Astrocyte (in vitro differentiated cells and primary cell): ENCODE results near the gene FAM76B.

ENCODE experiments used
- EZH2 ChIP-seq: IDR thresholded peaks from 2 replicates; pipeline ENCODE4 v1.6.1; 2012; ENCODE audit warnings: mild to moderate bottlenecking, low read length, inconsistent platforms; ENCODE audit not compliant: insufficient read depth
- TF ChIP-seq, protein P1 (sequence below): IDR thresholded peaks from 2 replicates; pipeline ENCODE4 v1.5.1; 2011; ENCODE audit warnings: low read depth, mild to moderate bottlenecking, inconsistent platforms, low read length, moderate library complexity; ENCODE audit not compliant: insufficient read depth

DNA sequence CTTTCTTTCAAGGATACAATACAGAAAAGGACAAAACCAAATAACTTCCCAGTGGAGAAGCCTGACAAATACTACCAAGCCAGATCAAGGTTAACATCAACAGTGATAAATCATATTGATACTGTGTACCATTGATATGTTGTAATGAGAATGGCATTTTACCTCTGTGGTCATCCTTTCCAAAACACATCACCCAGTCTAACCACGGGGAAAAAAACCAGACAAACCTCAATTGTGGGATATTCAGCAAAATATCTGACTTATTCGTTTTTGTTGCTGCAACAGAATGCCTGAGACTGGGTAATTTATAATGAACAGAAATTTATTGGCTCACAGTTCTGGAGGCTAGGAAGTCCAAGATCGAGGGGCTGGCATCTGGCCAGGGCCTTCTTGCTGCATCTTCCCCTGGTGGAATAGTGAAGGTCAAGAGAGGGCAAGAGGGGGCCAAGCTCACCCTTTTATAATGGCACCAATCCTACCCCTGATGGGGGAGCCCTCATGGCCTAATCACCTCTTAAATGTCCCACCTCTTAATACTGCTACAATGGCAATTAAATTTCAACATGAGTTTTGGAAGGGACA lies 66.1 kb downstream of the FAM76B start:
- TF ChIP-seq, protein P1, sequence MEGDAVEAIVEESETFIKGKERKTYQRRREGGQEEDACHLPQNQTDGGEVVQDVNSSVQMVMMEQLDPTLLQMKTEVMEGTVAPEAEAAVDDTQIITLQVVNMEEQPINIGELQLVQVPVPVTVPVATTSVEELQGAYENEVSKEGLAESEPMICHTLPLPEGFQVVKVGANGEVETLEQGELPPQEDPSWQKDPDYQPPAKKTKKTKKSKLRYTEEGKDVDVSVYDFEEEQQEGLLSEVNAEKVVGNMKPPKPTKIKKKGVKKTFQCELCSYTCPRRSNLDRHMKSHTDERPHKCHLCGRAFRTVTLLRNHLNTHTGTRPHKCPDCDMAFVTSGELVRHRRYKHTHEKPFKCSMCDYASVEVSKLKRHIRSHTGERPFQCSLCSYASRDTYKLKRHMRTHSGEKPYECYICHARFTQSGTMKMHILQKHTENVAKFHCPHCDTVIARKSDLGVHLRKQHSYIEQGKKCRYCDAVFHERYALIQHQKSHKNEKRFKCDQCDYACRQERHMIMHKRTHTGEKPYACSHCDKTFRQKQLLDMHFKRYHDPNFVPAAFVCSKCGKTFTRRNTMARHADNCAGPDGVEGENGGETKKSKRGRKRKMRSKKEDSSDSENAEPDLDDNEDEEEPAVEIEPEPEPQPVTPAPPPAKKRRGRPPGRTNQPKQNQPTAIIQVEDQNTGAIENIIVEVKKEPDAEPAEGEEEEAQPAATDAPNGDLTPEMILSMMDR = no peak
- no peak for TF ChIP-seq EZH2
